HUES6 (cell line): ENCODE measurements around the gene CARD11.

Source experiments
- H3K27ac ChIP-seq: 2 replicates; pipeline ENCODE4 v1.7.0; 2013; ENCODE audit warnings: low read depth, mild to moderate bottlenecking, low read length, inconsistent platforms
- H3K27me3 ChIP-seq: 2 replicates; pipeline ENCODE4 v1.6.1; 2013; ENCODE audit warnings: low read length; ENCODE audit not compliant: control insufficient read depth, insufficient read depth
- H3K36me3 ChIP-seq: 2 replicates; pipeline ENCODE4 v1.6.1; 2013; ENCODE audit warnings: low read length; ENCODE audit not compliant: control insufficient read depth, insufficient read depth
- H3K4me1 ChIP-seq: 2 replicates; pipeline ENCODE4 v1.6.1; 2013; ENCODE audit warnings: low read length; ENCODE audit not compliant: control insufficient read depth, insufficient read depth
- H3K4me3 ChIP-seq: 2 replicates; pipeline ENCODE4 v1.5.1; 2013; ENCODE audit warnings: low read depth, low read length
- H3K9ac ChIP-seq: one replicate; pipeline ENCODE4 v1.6.1; 2013; ENCODE audit warnings: mild to moderate bottlenecking, low read length
- H3K9me3 ChIP-seq: 2 replicates; pipeline ENCODE4 v1.6.1; 2013; ENCODE audit warnings: low read depth, low read length; ENCODE audit not compliant: control insufficient read depth, insufficient read depth

The CARD11 gene

DNA sequence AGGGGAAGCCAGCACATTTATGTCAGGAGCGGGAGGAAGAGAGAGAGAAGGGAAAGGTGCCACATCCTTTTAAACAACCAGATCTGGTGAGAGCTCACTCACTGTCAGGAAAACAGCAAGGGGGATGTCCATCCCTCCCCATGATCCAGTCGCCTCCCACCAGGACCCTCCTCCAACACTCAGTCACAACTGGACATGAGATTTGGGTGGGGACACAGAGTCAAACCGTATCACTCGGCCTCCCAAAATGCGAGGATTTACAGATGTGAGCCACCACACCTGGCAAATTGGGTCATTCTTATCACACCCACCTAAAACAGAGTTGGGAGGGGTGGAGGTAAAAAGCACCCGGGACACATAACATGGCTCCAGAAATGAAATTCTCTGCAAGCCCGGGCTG, 41.0 kb downstream of the CARD11 start:
- no peak overlapping the region for H3K27ac ChIP-seq
- H3K36me3 ChIP-seq = no peaks in the 10 kb centered on the region

DNA sequence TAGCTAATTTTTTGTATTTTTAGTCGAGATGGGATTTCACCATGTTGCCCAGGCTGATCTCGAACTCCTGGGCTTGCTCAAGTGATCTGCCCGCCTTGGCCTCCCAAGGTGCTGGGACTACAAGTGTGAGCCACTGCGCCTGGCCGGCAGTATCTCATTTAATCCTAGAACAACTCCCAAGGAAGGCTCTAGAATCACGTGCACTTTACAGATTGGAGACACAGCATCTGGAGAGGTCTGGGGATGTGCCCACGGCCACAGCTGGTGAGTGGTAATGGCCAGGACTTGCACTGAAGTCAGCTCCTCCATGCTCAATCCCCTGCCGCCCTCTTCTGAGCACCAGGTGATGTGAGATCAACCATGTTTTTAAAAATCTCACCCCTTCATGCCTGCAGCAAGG, 43.1 kb downstream of the CARD11 start:
- Histone ChIP-seq H3K9ac (no peak overlapping the region), H3K27me3 (no peaks in the 10 kb centered on the region), H3K9me3 (peaks cover 7% of the 10 kb centered on the region; the same call in 1 of the 2 replicates), H3K4me1 (peaks cover 5% of the 10 kb centered on the region; the same call in 1 of the 2 replicates), H3K36me3 (no peaks in the 10 kb centered on the region), H3K4me3 (no peak overlapping the region), H3K27ac (no peak overlapping the region)

More for the DNA sequence above, 41.0 kb downstream of the CARD11 start:
- H3K9me3 ChIP-seq = no peaks in the 10 kb centered on the region
- no peaks in the 10 kb centered on the region for H3K27me3 ChIP-seq
- H3K9ac ChIP-seq = no peak overlapping the region
- H3K4me1 ChIP-seq = peaks cover 5% of the 10 kb centered on the region; the same call in 1 of the 2 replicates
- H3K4me3 ChIP-seq = no peak overlapping the region

DNA sequence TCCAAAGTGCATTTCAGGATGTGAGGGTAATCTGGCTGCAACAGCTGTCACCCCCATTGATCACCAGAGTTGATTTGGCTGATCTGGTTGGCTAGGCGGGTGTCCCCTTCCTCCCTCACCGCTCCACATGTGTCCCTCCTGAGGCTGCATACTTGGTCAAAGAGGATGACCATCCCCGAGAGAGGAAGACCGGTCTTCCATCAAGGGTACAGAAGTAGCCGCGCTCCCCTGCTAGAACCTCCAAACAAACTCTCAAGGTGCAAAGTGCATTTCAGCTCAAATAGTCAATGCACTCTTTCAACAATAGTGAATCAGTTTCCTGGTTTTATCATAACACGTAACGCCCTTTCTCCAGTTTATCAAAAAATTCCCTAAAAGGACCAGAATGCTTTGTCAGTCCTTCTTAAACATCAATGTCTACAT, 44.6 kb downstream of the CARD11 start:
- no peaks in the 10 kb centered on the region for H3K27me3 ChIP-seq
- no peak overlapping the region for H3K9ac ChIP-seq
- H3K9me3 ChIP-seq = peaks cover 11% of the 10 kb centered on the region
- no peak overlapping the region for H3K4me3 ChIP-seq
- H3K36me3 ChIP-seq = 0 out of 2 replicates have a peak, but pooled peaks cover 2% of the 10 kb centered on the region
- H3K27ac ChIP-seq = no peak overlapping the region
- peaks cover 5% of the 10 kb centered on the region; the same call in 1 of the 2 replicates for H3K4me1 ChIP-seq

DNA sequence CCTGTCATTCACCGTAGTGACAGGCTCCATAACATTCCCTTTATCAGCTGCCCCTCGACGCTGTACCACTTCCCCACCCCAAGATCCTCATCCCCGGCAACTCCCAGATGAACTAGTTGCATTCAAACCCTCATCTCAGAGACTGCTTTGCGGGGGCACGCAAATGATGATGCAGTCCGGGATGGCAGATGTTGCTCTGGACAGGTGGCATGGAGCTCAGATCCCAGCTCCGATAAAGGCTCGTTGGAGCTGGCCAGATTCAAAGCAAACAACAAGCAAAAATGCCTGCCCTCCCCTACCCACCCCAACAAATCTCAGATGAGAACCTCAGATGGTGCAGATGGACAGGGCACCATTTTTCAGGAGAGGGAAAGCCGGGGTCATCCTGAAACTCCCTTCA, 46.7 kb downstream of the CARD11 start:
- Histone ChIP-seq H3K4me3 (no peak overlapping the region), H3K27me3 (no peaks in the 10 kb centered on the region), H3K9me3 (peaks cover 15% of the 10 kb centered on the region), H3K27ac (no peak overlapping the region), H3K36me3 (0 out of 2 replicates have a peak, but pooled peaks cover 2% of the 10 kb centered on the region), H3K9ac (no peak overlapping the region), H3K4me1 (no peaks in the 10 kb centered on the region)

DNA sequence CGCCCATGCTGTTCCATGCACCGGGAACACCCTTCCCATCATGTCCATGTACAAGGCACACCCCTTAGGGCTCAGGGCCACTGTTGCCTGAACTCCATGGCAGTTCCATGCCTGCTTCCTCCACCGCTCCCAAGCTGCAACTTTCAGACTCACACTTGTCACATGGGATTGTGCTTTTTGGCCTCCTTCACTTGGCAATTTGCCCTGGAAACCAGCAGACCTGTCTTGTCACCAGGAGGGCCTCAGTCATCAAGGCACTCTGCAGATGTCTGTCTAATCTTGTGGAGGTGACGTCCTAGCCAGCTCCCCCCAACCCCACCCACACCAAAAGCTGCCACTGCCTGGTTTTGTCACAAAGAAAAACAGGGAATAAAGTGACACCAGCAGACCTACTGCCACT, 47.5 kb downstream of the CARD11 start:
- H3K4me3 ChIP-seq = no peak overlapping the region
- no peak overlapping the region for H3K27ac ChIP-seq
- no peaks in the 10 kb centered on the region for H3K27me3 ChIP-seq
- 0 out of 2 replicates have a peak, but pooled peaks cover 2% of the 10 kb centered on the region for H3K36me3 ChIP-seq
- no peak overlapping the region for H3K9ac ChIP-seq
- peaks cover 21% of the 10 kb centered on the region for H3K9me3 ChIP-seq
- H3K4me1 ChIP-seq = no peaks in the 10 kb centered on the region

DNA sequence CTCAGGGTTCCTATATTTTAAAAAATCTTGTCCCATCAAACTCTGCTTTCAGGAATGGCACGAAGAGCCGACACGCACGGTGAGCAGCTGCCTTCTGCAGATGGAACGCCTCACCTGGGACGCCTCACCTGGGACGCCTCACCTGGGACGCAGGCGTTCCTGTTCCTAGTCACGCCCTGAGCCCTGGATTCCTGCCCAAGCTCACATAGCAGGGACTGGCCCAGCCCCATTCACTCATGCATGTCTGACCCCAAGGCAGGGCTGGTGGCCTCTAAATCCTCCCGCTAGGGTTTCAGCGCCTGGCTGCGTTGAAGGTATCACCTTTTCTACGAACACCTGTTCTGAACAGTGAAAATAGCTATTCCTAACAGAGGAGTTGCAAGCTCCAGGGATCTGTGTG, 49.8 kb downstream of the CARD11 start:
- no peak overlapping the region for H3K27ac ChIP-seq
- H3K4me3 ChIP-seq = no peak overlapping the region
- H3K9ac ChIP-seq = no peak overlapping the region
- H3K27me3 ChIP-seq = no peaks in the 10 kb centered on the region
- 0 out of 2 replicates have a peak, but pooled peaks cover 2% of the 10 kb centered on the region for H3K36me3 ChIP-seq
- no peaks in the 10 kb centered on the region for H3K4me1 ChIP-seq
- peaks cover 27% of the 10 kb centered on the region for H3K9me3 ChIP-seq

DNA sequence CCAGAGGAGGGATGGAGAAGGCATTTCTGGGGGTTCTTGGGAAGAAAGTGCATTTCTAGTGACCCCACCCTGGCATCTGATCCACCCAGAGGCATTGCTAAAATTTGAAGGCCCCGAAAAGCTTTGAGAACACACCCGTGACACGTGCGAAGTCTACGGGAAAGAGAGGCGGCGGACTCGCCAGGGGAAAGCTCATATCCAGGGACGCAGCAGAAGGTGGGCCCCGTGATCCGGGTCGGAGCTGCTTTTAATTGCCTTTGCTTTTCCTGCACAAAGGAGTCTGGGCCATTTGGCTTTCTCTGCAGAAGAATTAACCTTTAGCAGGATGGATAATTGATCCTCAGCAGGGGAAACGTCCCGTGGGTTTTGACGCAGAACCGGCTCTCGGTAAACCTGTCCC, 50.3 kb downstream of the CARD11 start:
- H3K4me1 ChIP-seq = no peaks in the 10 kb centered on the region
- H3K9me3 ChIP-seq = peaks cover 27% of the 10 kb centered on the region
- 0 out of 2 replicates have a peak, but pooled peaks cover 2% of the 10 kb centered on the region for H3K36me3 ChIP-seq
- no peak overlapping the region for H3K9ac ChIP-seq
- no peaks in the 10 kb centered on the region for H3K27me3 ChIP-seq
- H3K27ac ChIP-seq = no peak overlapping the region
- H3K4me3 ChIP-seq = no peak overlapping the region

DNA sequence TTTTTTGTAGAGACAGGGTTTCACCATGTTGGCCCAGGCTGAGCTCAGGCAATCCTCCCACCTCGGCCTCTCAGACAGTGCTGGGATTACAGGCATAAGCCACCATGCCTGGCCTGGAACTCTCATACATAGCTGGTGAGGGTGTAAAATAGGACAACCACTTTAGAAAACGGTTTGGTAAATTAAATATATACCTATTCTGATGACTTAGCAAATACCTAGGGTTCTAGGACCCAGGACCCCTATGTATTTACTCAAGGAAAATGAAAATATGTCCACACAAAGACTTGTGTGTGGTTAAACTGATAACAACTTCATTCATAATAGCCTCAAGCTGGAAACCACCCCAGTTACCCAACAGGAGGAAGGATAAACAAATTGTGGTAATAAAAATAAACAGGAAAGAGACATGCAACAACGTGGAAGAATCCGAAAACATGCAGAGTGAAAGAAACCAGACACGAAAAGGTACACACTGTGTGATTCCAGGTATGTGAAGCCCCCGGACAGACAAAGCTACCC, 52.7 kb downstream of the CARD11 start:
- Histone ChIP-seq H3K27ac (no peak overlapping the region), H3K4me3 (no peak overlapping the region), H3K27me3 (no peaks in the 10 kb centered on the region), H3K36me3 (0 out of 2 replicates have a peak, but pooled peaks cover 2% of the 10 kb centered on the region), H3K9ac (no peak overlapping the region), H3K4me1 (no peaks in the 10 kb centered on the region), H3K9me3 (peaks cover 24% of the 10 kb centered on the region)

DNA sequence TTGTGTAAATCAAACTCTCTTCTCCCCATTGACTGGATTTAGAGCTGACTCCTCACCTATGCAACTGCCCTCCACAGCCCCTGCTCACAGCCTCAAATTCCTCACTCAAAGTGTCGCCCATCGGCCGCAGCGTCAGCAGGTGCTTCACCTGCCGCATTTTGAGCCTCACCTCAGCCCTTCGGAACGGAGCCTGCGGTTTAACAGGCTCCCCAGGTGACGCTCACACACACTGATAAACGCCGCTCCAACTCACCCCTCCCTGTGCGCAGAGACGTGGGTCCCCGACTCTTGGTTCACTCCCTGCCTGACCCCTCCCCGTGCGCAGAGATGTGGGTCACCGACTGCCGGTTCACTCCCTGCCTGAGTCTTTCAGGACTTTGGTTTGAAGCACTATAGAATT, 57.1 kb downstream of the CARD11 start:
- Histone ChIP-seq H3K27me3 (no peaks in the 10 kb centered on the region), H3K9ac (no peak overlapping the region), H3K4me1 (no peaks in the 10 kb centered on the region), H3K4me3 (no peak overlapping the region), H3K9me3 (peaks cover 9% of the 10 kb centered on the region; the same call in 1 of the 2 replicates), H3K36me3 (no peaks in the 10 kb centered on the region), H3K27ac (no peak overlapping the region)

DNA sequence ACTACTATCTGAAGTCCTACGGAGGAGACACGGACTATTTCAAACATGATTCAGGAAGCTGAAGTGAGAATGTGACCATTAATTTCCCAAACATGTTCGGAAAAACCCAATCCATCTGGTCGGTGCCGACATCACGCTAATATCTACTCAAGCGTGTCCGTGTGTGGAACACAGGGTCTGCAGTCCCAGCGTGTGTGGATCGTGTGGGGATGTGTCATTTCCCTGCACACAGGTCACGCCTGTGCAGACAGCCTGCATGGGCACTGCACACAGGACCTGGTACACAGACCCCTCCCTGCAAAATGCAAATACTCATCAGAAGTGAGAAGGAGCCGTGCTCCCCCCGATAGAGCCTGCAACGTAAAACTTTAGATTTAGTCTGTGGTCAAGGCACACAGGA, 57.8 kb downstream of the CARD11 start:
- H3K27ac ChIP-seq = no peak overlapping the region
- H3K36me3 ChIP-seq = no peaks in the 10 kb centered on the region
- H3K27me3 ChIP-seq = no peaks in the 10 kb centered on the region
- H3K9ac ChIP-seq = no peak overlapping the region
- peaks cover 4% of the 10 kb centered on the region; the same call in 1 of the 2 replicates for H3K9me3 ChIP-seq
- no peaks in the 10 kb centered on the region for H3K4me1 ChIP-seq
- H3K4me3 ChIP-seq = no peak overlapping the region

DNA sequence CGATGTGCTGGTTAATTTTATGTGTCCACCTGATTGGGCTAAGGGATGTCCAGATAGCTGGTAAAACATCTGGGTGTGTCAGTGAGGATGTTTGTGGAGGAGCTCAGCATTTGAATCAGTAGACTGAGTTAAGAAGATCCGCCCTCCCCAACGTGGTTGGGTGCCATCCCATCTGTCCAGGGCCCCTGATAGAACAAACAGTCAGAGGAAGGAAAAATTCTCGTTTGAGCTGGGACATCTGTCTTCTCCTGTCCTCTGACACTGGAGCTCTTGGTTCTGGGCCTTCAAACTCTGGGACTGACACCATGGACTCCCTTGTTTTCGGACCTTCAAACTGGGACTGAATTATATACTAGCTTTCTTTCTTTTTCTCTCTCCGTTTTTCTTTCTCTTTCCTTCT, 59.6 kb downstream of the CARD11 start:
- H3K9ac ChIP-seq = no peak overlapping the region
- H3K27me3 ChIP-seq = no peaks in the 10 kb centered on the region
- no peak overlapping the region for H3K27ac ChIP-seq
- no peaks in the 10 kb centered on the region for H3K36me3 ChIP-seq
- peaks cover 10% of the 10 kb centered on the region for H3K4me1 ChIP-seq
- no peak overlapping the region for H3K4me3 ChIP-seq
- H3K9me3 ChIP-seq = no peaks in the 10 kb centered on the region
